ENCODE results near the gene GPR15LG.

DNA sequence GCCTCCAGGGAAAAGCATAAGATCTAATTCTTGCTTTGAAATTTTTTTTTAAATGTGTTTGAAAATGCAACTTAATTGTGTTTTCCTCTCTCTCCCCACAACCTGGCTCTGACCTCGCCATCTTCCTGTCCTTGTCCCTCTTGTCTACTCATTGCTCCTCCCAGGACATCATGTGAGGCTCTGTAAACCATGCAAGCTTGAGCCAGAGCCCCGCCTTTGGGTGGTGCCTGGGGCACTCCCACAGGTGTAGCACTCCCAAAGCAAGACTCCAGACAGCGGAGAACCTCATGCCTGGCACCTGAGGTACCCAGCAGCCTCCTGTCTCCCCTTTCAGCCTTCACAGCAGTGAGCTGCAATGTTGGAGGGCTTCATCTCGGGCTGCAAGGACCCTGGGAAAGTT lies 10.9 kb downstream of the GPR15LG start:
- TF ChIP-seq, protein P1, sequence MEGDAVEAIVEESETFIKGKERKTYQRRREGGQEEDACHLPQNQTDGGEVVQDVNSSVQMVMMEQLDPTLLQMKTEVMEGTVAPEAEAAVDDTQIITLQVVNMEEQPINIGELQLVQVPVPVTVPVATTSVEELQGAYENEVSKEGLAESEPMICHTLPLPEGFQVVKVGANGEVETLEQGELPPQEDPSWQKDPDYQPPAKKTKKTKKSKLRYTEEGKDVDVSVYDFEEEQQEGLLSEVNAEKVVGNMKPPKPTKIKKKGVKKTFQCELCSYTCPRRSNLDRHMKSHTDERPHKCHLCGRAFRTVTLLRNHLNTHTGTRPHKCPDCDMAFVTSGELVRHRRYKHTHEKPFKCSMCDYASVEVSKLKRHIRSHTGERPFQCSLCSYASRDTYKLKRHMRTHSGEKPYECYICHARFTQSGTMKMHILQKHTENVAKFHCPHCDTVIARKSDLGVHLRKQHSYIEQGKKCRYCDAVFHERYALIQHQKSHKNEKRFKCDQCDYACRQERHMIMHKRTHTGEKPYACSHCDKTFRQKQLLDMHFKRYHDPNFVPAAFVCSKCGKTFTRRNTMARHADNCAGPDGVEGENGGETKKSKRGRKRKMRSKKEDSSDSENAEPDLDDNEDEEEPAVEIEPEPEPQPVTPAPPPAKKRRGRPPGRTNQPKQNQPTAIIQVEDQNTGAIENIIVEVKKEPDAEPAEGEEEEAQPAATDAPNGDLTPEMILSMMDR (IDR thresholded peaks at IDR 0.05) = no peak
- no peak for TF ChIP-seq POLR2A (IDR thresholded peaks at IDR 0.05)
